NCI-H2227 (cell line): Measurements from ENCODE around the gene ITM2C.

Experiments used
- DNase-seq: peaks from one replicate; lab custom pipeline; 2025; ENCODE audit not compliant: unreplicated experiment; lab: John Stamatoyannopoulos, UW

ITM2C gene, protein sequence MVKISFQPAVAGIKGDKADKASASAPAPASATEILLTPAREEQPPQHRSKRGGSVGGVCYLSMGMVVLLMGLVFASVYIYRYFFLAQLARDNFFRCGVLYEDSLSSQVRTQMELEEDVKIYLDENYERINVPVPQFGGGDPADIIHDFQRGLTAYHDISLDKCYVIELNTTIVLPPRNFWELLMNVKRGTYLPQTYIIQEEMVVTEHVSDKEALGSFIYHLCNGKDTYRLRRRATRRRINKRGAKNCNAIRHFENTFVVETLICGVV

DNA sequence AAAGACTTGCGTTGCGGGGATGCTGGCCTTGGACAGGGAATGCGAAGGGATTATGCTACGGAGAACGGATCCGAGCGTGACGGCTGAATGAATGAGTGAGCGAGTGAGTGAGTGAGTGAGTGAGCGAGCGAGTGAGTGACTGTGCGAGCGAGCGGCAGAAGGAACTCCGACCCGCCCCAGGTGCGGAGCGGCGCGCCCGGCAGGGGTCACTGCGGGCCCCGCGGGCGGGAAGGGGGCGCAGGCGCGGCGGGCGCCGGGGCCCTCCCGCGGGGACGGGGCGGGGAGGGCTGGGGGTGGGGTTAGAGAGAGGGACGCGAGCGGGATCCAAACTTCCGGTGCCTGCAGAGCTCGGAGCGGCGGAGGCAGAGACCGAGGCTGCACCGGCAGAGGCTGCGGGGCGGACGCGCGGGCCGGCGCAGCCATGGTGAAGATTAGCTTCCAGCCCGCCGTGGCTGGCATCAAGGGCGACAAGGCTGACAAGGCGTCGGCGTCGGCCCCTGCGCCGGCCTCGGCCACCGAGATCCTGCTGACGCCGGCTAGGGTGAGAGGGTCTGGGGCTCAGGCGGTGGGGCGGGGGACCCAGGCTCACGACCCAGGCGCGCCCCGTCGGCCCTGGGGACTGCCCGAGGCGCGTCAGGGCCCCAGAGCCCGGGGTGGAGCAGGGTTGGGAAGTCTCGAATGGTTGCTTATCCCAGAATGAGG is at the start of gene ITM2C:
TSS of gene ITM2C (plus strand) at position 338 of the 702 bp plus-strand sequence. CDS start at position 422, 84 bp downstream.
- DNase-seq, result peak; percentile 83

DNA sequence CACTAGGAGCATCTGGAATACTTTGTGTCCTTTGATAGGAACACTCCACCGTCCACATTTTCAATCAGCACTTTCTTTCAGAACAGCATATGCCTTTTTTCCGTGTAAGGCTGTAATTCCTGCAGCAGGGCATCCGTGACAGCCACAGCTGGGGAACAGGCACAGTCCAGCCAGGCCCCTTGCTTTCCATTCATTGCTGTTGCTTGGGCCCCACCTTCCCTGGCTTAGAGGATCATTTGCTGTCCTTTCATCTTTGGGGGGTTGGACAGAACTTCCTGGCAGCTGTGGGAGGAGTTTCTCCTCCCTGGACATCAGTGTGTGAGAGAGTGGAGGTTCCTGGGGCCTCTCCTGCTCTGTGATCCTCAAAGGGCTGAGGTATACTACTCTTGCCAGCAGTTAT is 49.7 kb upstream of the ITM2C start:
- DNase-seq, result no peak

DNA sequence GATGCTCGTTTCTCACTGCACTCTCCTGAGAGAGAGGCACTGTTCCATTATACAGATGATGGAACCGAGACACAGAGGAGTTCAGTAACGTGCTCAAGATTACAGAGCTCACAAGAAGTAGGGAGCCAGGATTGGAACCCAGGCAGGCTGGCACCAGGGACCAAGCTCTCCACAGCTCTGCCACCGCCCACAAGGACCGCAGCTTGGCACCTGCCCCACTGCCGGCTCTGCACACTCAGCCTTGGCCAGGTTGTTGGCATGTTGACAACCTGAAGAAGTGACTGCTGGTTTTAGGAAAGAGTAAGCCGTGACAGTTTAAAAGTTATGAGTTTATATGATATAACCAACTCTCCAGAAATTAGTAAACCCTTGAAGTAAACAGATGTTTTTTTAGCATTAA is 48.0 kb upstream of the ITM2C start:
- DNase-seq, result no peak

DNA sequence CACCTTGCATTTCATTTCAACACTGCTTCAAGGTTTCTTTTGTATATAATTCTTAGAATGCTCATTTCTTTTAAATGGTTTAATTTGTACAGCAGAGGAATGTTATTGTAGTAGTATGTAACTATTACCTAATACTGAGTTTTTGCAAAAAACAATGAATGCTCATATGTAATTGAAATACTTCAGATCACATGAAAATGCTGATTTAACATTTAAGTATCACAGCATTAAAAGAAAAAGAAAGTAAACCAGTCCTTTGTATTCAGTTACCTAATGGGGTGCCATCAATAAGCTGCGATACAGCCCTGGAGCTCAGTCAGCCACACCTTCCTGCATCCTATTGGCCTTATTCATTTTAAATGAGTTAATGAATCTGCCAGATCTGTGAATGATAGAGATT is 45.3 kb upstream of the ITM2C start:
- DNase-seq, result no peak

- DNase-seq, result no peak
These were observed 43.3 kb upstream of the ITM2C start for GRCh38 chr2:230821261-230821990.

- no peak for DNase-seq
These were observed 42.7 kb upstream of the ITM2C start for GRCh38 chr2:230821991-230822520.

- DNase-seq, result no peak
These were observed 41.3 kb upstream of the ITM2C start for GRCh38 chr2:230823264-230823964.

- peak; percentile 93 for DNase-seq
These were observed 40.2 kb upstream of the ITM2C start for GRCh38 chr2:230824406-230824978.

- DNase-seq, result no peak
These were observed 39.4 kb upstream of the ITM2C start for GRCh38 chr2:230825354-230825753.

GRCh38 chr2:230827774-230828271 is 36.9 kb upstream of the ITM2C start:
- DNase-seq, result no peak

DNA sequence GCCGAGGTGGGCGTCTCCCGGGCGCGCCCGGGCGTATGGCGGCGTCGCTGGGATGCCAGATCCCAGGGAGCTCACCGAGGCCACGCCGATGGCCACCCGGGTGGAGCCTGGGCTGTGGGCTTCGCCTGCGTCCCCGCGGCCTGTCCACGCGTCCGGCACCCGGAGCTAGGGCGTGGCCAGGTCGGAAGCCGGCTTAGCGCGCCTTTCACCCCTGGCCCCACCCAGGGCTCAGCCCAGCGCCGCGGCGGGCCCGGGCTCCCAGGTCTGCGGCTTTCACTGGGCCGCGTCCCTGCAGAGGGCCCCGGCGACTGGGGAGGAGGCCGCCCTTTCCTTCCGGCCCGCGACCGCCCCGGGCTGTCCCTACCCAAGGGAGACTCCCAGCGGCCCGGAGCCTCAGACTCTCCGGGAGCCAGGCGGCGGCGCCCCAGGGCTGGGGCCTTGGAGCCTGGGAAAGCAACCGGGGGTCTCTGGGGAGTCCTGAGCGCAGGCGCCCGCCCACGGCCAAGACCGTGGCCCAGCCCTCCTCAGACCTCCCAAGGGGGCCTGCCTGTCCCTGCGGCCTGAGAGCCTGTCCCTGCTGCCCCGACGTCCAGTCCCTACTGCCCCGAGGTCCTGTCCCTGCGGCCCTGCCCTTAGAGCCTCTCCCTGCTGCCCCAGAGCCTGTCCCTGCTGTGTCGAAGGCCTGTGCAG is 36.3 kb upstream of the ITM2C start:
- no peak for DNase-seq

DNA sequence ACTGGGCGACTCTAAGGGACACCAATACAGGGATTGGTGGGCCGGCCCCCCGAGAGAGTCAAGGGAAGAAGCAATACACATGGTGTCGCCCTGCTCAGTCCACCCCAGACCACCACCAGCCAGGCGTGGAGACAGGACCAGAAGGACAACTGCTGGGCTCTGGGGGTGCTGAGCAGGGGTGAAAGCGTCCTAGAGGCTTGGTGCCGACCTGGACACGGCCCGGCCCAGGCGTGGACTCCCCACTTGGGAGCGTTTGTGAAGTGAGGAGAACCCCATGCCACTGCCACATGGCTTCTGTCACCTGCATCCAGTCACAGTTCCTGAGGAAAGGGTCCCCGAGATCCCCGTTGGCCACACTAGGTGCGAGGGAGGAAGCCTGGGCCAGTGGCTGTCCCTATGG is 35.4 kb upstream of the ITM2C start:
- no peak for DNase-seq

- DNase-seq, result no peak
These were observed 34.8 kb upstream of the ITM2C start for GRCh38 chr2:230829959-230830358.

DNA sequence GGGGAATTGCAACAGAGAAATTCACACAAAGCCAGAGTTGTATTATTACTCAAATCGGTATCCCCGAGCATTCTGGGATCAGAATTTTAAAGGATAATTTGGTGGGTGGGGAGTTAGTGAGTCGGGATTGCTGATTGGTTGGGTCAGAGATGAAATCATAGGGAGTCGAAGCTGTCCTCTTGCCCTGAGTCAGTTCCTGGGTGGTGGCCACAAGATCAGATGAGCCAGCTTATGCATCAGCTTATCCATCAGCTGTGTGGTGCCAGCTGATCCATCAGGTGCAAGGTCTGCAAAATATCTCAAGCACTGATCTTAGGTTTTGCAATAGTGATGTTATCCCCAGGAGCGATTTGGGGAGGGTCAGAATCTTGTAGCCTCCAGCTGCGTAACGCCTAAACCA is 34.3 kb upstream of the ITM2C start:
- no peak for DNase-seq

GRCh38 chr2:230840301-230840700 is 24.4 kb upstream of the ITM2C start:
- DNase-seq, result peak; percentile 20

- DNase-seq, result no peak
These were observed 22.3 kb upstream of the ITM2C start for GRCh38 chr2:230842473-230842872.

GRCh38 chr2:230843132-230843531 is 21.6 kb upstream of the ITM2C start:
- no peak for DNase-seq

- no peak for DNase-seq
These were observed 18.4 kb upstream of the ITM2C start for GRCh38 chr2:230846360-230846759.

DNA sequence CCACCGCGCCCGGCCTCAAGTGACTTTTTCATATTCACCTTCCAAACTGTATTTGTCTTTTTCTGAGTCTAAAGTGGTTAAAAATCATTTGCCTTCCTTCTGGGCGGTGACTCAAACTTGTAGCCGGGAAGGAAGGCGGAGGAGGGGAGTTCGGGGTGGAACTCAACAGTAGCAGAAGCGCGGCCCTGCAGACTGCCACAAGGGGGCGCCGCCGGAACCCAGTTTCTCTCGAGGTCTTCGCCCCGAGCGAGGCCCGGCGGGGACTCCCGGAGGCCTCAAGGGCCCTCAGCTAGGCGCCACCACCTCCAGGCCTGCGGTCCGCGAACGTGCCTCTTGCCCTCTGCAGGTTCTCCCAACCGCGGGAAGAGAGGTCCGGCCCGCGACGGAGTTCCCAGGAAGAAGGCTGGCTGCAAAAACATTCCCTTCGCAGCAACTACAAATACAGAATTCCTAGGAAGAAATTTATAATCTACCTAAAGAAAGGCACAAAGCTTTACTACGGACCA is 16.8 kb upstream of the ITM2C start:
- DNase-seq, result peak; percentile 28
